GM18507 (cell line): ENCODE measurements around the gene GRIA3.

ENCODE experiments used
- DNase-seq: peaks from one replicate; pipeline ENCODE4 v3.0.0; 2011; ENCODE audit warnings: low read depth; ENCODE audit not compliant: insufficient read length; ENCODE audit errors: extremely low spot score
- FAIRE-seq: peaks from 2 replicates; lab custom pipeline; 2011; peaks lifted over from hg19 to GRCh38; lab: Jason Lieb, UNC

GRIA3 gene

DNA sequence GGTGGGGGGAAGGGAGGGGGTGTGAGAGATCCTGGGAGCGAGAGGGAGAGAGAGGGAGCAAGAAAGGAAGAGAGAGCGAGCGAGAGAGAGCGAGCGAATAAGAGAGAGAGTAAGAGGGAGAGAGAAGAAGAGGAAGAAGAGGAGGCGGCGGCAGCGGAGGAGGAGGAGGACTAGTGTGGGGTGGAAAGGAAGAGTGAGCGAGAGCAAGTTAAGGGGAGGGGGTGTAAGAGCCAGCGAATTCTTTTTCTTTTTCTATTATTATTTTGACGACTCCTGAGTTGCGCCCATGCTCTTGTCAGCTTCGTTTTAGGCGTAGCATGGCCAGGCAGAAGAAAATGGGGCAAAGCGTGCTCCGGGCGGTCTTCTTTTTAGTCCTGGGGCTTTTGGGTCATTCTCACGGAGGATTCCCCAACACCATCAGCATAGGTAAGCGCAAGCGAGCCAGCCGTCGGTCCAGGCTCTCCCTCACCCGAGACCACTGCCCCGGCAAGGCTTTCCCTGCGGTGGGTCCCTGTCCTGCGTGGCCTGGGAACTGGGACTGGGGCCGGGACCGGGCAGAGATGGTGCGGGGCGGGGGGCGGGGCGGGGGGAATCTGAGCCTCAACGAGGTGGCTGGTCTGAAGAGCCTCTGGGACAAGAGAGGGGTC, at the start of gene GRIA3:
Gene GRIA3, plus strand, starts transcription at position 60 of the 647 bp plus-strand sequence. Its CDS starts 258 bp downstream, at position 318.
- no peak for DNase-seq
- FAIRE-seq: no peak

DNA sequence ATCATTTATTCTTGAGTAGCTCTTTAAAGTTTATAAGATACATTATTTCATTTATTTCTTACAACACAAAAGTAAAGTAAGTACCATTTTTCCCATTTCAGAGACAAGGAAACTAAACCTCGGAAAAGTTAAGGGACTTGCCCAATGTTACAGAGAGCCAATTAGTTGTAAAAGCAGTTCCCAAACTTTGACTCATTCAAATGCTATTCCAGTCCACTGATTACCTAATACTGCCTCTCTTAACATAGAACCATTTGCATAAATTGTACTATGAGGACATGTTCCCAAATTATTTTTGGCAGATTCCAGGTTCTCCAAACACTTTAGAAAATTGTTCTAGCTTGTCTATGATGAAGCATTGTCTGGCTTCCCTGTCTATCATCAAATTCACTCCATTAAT, 45.6 kb upstream of the GRIA3 start:
- FAIRE-seq (no peak), DNase-seq (no peak)

DNA sequence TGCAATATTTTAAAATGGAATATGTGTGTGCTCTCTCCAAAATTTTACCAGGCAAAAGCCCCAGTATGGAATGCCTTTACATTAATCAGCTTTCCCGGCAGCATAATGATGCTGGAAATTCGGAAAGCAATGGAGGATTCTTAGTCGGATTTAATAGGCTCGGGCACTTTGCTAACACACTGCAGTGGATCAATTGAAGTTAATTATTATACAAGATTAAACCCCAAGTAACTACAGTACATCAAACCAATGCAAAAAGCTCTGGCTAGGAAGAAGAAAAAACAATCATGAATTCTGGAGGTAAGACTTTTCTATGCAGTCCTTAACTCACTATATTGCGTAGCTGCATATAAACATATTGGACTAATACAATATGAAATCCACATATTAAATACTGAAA, 43.6 kb upstream of the GRIA3 start:
- DNase-seq (no peak), FAIRE-seq (no peak)

DNA sequence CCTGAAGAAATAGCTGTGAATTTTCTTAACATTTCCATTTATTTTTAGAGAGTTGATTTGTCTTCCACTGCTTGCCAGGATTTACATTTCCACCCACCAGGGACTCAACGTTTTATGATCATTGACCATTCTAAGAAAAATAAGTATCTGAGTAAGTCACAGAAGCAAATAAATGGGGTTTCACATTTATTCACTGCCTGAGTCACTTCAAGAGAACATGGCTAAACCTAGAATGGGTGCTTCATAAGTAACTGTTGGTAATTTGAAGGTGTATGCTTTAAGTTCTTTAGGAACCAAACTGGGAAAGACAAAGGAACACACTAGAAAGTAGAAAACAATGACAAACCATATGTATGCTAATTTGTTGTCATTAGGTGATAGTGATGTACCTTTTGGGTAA, 43.2 kb upstream of the GRIA3 start:
- no peak for DNase-seq
- no peak for FAIRE-seq

- FAIRE-seq: no peak
- no peak for DNase-seq
Observed at GRCh38 chrX:123153846-123154335, 30.2 kb upstream of the GRIA3 start.

DNA sequence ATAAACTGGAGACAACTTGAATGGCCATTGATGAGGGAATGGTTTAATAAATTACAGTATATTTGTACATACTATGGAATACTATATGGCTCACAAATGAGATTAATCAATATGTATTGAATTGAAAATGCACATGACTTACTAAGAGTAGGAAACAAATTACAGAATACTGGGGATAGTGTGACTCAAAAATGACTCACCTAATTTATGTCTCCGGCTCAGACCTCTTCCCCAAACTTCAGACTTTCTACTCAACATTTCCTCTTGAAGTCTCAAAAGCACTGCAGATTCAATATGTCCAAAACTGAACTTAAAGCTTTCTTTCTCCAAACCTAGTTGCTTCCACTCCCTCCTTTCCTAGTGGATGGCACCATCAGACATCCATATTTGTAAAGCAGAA, 28.8 kb upstream of the GRIA3 start:
- FAIRE-seq: no peak

GRCh38 chrX:123157586-123157985, 26.5 kb upstream of the GRIA3 start:
- FAIRE-seq (no peak), DNase-seq (no peak)

More for the DNA sequence above, 28.8 kb upstream of the GRIA3 start:
- DNase-seq: no peak

DNA sequence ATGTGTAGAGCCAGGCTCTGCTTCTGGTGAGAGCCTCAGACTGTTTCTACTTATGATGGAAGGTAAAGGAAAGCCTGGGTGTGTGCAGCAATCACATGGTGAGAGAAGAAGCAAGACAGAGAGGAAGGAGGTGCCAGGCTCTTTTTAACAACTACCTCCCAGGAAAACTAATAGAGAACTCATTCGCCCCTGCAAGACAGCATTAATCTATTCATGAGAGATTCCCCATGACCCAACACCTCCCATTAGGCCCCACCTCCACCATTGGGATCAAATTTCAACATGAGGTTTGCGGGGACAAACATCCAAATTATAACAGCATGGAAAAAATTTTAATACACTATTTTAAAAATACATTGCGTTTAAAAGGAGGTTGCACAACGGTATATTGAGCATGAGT, 24.7 kb upstream of the GRIA3 start:
- FAIRE-seq (no peak), DNase-seq (no peak)

GRCh38 chrX:123167621-123168020, 16.5 kb upstream of the GRIA3 start:
- DNase-seq (no peak), FAIRE-seq (no peak)

DNA sequence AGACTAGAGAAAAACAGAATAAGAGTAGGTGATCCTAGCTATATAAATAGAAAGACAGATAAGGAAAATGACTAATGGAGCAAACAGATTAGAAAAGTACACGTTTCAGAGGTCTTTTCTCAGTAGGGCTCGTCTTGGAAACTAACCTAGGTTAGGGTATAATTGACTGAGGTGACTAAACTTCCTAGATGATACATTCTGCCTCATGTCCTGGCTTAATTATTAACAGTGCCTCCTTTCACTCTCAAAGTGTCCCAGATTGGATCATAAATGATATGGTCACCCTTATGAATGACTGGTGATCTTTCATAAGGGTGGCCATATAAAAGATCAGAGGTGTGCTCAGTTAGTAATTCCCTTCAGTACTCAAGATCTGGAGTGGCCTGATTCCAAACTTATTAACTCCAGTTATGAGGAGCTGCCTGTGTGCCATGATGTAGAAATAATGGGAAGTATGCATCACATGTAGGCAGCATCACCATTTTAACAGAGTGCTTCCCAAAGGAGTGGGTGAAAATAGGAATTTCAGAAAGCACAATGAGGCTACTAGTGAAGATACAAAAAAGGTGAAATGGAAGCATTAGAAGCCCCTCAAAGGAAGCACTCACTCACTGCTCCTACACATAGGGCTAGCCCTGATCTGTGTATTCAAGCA, 14.7 kb upstream of the GRIA3 start:
- DNase-seq: no peak
- FAIRE-seq: no peak

DNA sequence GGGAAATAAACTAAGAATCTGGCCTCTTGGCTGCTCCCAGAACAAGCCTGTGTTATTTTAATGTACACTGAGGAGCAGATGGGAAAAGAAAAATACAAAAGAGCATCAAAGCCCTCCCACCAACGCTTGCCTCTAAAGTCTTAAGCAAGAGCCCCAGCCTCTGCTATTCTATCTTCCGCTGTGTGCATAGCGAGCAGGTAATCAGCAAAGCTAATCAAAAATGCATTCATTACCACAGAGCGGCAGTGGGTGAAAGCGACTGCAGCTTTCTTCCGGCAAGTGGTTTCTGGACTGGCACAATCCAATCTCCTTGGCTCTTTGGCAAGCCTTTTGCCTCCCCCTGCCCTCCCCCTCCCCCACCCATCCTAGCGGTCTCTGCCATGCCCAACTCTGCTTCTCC, 13.5 kb upstream of the GRIA3 start:
- FAIRE-seq (no peak), DNase-seq (no peak)

- no peak for FAIRE-seq
- no peak for DNase-seq
Observed at GRCh38 chrX:123171781-123172180, 12.3 kb upstream of the GRIA3 start.

- FAIRE-seq: no peak
Observed at GRCh38 chrX:123172869-123173268, 11.2 kb upstream of the GRIA3 start.

DNA sequence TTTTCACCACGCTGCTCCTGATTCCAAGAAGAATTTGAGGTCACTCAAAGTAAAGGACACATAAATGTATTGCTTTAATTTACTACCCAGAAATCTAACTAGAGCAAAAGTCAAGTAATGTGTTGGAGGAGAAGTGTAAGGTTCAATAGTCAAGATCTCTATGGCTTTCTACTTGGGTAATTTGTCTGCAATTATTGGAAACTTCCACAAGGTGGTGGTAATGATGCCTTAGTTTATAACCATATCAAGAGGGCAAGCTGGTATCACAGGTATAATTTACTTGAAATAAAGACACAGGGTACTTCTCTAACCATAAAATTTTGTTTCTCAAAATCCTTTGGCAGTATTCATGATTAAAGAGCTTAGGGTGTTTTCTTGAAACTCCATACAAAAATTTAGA, 10.2 kb upstream of the GRIA3 start:
- FAIRE-seq (peak; percentile 72), DNase-seq (no peak)

More at GRCh38 chrX:123172869-123173268, 11.2 kb upstream of the GRIA3 start:
- DNase-seq: no peak

GRCh38 chrX:123175366-123176122, 8.5 kb upstream of the GRIA3 start:
- FAIRE-seq: no peak

GRCh38 chrX:123181233-123181914, 2.7 kb upstream of the GRIA3 start:
- FAIRE-seq: no peak
- no peak for DNase-seq

More at GRCh38 chrX:123175366-123176122, 8.5 kb upstream of the GRIA3 start:
- DNase-seq: no peak

- FAIRE-seq: no peak
- no peak for DNase-seq
Observed at GRCh38 chrX:123184866-123185276, 793 bp downstream of the GRIA3 start.

DNA sequence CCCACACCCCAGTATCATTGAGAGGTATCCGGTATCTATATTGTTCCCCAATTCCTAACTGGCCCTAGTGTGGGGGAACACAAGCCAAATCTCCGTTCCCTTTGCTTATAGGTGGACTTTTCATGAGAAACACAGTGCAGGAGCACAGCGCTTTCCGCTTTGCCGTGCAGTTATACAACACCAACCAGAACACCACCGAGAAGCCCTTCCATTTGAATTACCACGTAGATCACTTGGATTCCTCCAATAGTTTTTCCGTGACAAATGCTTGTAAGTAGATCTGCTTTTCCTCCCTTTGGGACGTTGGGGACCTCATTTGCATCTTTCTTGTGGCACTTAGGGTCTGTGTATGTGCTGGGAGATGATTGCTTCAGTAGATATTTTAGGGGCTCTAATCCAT, 1.6 kb downstream of the GRIA3 start:
- DNase-seq: no peak

DNA sequence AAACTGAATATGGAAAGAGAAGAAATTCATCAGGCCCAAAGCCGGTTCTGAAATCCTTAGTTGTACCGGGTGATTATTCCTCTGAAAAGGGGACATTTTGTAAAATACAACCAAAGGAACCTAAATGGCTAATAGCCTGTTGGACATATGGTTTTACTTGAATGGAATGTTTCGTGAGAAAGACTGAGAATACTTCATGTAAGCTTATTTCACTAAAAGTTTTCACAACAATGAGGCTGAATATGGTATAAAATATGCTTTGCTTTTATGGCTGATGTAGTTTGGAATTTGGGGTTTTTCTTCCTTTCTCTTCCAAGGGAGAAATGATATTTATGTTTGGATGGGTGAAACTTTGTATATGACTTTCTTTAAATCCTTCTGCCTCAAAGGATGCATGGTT, 2.7 kb downstream of the GRIA3 start:
- FAIRE-seq (no peak), DNase-seq (no peak)

More for the DNA sequence above, 1.6 kb downstream of the GRIA3 start:
- FAIRE-seq: no peak

DNA sequence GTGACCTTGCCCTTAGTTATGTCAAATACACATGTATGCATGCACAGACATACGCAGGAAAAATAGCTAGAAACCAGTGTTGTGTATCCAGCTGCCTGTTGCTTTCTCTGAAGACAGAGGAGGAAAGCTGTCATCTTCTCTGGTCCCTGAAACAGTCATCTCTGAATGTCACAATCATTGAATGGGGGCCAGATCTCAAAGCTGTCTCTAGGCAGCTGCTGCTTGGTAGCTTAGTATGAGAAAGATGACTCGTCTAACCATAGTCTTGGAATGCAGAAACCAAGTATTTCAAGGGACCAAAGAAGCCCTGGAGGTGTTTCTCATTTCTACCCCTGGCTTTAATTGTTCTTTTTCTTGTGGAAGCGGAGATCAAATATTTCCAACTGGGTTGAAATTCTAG, 4.0 kb downstream of the GRIA3 start:
- FAIRE-seq (no peak), DNase-seq (no peak)
